Endometrium (tissue), 2 donors: ENCODE measurements around the gene WDPCP.
A peak's percentile ranks its signal among the peaks of the same experiment; 100 is the strongest.
"Not testable (repeated sequence)": the region's sequence is repeated elsewhere in the genome, so short reads cannot be mapped to it uniquely, and the experiment has no call there.

Source experiments
- FAIRE-seq: peaks from 2 replicates; lab custom pipeline; 2012; peaks lifted over from hg19 to GRCh38; lab: Jason Lieb, UNC
- donor health status: control.
- donor health status: control.

The WDPCP gene

GRCh38 chr2:63225964-63226686 is 362.2 kb downstream of the WDPCP start:
- FAIRE-seq: no peak

- no peak for FAIRE-seq
These were observed 369.3 kb downstream of the WDPCP start for GRCh38 chr2:63218800-63219526.

- no peak for FAIRE-seq
These were observed 393.0 kb downstream of the WDPCP start for GRCh38 chr2:63195310-63195709.

GRCh38 chr2:63194175-63194574 is 394.1 kb downstream of the WDPCP start:
- FAIRE-seq: no peak

- no peak for FAIRE-seq
These were observed 395.1 kb downstream of the WDPCP start for GRCh38 chr2:63192889-63193774.

GRCh38 chr2:63192169-63192888 is 395.9 kb downstream of the WDPCP start:
- FAIRE-seq: no peak

- FAIRE-seq: no peak
These were observed 399.3 kb downstream of the WDPCP start for GRCh38 chr2:63189026-63189425.

- FAIRE-seq: no peak
These were observed 401.9 kb downstream of the WDPCP start for GRCh38 chr2:63186331-63186730.

GRCh38 chr2:63163161-63163820 is 425.0 kb downstream of the WDPCP start:
- peak; percentile 72 for FAIRE-seq

- no peak for FAIRE-seq
These were observed 429.0 kb downstream of the WDPCP start for GRCh38 chr2:63159262-63159661.

- not testable (repeated sequence) for FAIRE-seq
These were observed 451.6 kb downstream of the WDPCP start for GRCh38 chr2:63136683-63137082.

GRCh38 chr2:63132020-63132419 is 456.3 kb downstream of the WDPCP start:
- FAIRE-seq: no peak

- no peak for FAIRE-seq
These were observed 457.1 kb downstream of the WDPCP start for GRCh38 chr2:63131196-63131595.

GRCh38 chr2:63127594-63127993 is 460.7 kb downstream of the WDPCP start:
- FAIRE-seq: no peak

- no peak for FAIRE-seq
These were observed 463.4 kb downstream of the WDPCP start for GRCh38 chr2:63124850-63125249.

GRCh38 chr2:63124218-63124617 is 464.1 kb downstream of the WDPCP start:
- FAIRE-seq: no peak

GRCh38 chr2:63122921-63123320 is 465.4 kb downstream of the WDPCP start:
- FAIRE-seq: no peak

GRCh38 chr2:63121055-63121834 is 467.0 kb downstream of the WDPCP start:
- no peak for FAIRE-seq

GRCh38 chr2:63118821-63119220 is 469.5 kb downstream of the WDPCP start:
- no peak for FAIRE-seq

- FAIRE-seq: no peak
These were observed 483.8 kb downstream of the WDPCP start for GRCh38 chr2:63104482-63104881.

- no peak for FAIRE-seq
These were observed 486.3 kb downstream of the WDPCP start for GRCh38 chr2:63101954-63102353.
